Duodenal mucosa (tissue), 2 donors: Measurements from ENCODE around the gene DUSP22.
A peak's percentile ranks its signal among the peaks of the same experiment; 100 is the strongest.
"Not testable (repeated sequence)": the region's sequence is repeated elsewhere in the genome, so short reads cannot be mapped to it uniquely, and the experiment has no call there.

Source experiments
- H3K27ac ChIP-seq: one replicate; pipeline ENCODE4 v1.7.0; 2013; ENCODE audit warnings: low read depth, low read length
- H3K27me3 ChIP-seq, 2 donors: one replicate each; pipeline ENCODE4 v1.7.0; 2013; ENCODE audit warnings: low read length in 2 of 2, control low read depth in 1 of 2; ENCODE audit not compliant: insufficient read depth in 2 of 2, control insufficient read depth in 1 of 2
- H3K36me3 ChIP-seq, 2 donors: one replicate each; pipeline ENCODE4 v1.7.0; 2013; ENCODE audit warnings: low read length in 2 of 2, control low read depth in 1 of 2; ENCODE audit not compliant: insufficient read depth in 2 of 2, control insufficient read depth in 1 of 2
- H3K4me1 ChIP-seq, 2 donors: one replicate each; pipeline ENCODE4 v1.7.0; 2013; ENCODE audit warnings: low read length in 2 of 2, control low read depth in 1 of 2; ENCODE audit not compliant: insufficient read depth in 2 of 2, control insufficient read depth in 1 of 2
- H3K4me3 ChIP-seq, 2 donors: one replicate each; pipeline ENCODE4 v1.7.0; 2013; ENCODE audit warnings: low read length in 2 of 2, low read depth in 1 of 2
- H3K9ac ChIP-seq, 2 donors: one replicate each; pipeline ENCODE4 v1.7.0; 2013; ENCODE audit warnings: low read length in 2 of 2, low read depth in 1 of 2
- H3K9me3 ChIP-seq, 2 donors: one replicate each; pipeline ENCODE4 v1.7.0; 2013; ENCODE audit warnings: low read length in 2 of 2, control low read depth in 1 of 2; ENCODE audit not compliant: control insufficient read depth in 1 of 2

DUSP22 gene, protein sequence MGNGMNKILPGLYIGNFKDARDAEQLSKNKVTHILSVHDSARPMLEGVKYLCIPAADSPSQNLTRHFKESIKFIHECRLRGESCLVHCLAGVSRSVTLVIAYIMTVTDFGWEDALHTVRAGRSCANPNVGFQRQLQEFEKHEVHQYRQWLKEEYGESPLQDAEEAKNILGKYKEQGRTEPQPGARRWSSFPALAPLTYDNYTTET

DNA sequence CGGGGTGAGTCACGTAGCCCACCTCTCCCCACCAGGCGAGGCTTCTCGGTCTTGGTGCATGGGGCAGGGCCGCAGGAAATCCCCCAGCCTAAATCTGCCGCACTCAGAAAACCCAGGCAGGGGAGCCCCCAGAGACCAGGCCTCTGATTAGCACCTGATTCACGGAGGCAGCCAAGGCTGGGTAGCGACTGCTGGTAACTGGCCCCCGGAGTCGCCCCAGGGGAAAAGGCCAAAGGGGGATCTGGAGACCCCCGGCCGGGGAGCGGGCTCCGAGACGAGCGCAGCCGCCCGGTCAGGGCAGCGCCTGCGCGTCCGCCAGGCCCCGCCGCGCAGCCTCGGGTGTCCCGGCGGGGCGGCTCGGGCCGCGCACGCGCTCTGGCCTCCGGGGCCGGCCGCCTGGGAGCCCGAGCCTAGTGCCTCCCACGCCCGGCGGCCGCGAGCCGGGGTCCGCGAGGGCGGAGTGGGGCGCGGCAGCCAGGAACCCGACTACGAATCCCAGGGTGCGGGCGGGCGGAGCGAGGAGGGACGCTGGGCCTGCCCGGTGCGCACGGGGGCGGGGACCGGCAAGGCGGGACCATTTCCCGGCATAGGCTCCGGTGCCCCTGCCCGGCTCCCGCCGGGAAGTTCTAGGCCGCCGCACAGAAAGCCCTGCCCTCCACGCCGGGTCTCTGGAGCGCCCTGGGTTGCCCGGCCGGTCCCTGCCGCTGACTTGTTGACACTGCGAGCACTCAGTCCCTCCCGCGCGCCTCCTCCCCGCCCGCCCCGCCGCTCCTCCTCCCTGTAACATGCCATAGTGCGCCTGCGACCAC lies at the start of gene DUSP22:
DUSP22 (plus strand) TSS at position 791 of the 809 bp plus-strand sequence. CDS start 53 bp downstream, outside the sequence.
- Histone ChIP-seq H3K4me1 (peaks cover 29 to 32% of the 10 kb centered on the region in 2 donors), H3K9me3 (no peaks in the 10 kb centered on the region), H3K36me3 (no peaks in the 10 kb centered on the region)

DNA sequence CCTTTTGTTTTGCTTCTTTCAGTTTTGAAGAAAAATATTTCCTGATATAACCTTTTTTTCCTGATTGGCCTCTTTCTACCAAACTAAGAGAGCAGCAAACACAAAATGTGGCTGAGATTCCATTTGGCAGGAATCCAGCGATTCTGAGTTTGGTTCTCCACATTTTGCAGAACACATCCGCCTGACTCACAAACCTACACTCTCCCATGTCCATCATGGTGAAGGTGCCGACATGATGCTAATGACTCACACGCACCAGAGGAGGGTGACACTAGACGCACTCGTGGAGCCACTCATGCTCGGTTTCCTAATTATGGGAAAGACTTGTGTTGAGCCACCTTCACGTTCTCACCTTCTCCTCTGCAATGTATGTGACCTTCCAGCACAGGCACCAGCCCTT lies 45.9 kb upstream of the DUSP22 start:
- no peak overlapping the region for H3K27ac ChIP-seq
- no peaks in the 10 kb centered on the region for H3K4me1 ChIP-seq
- no peaks in the 10 kb centered on the region for H3K9me3 ChIP-seq
- no peak overlapping the region for H3K4me3 ChIP-seq
- no peaks in the 10 kb centered on the region for H3K36me3 ChIP-seq
- H3K27me3 ChIP-seq = no peaks in the 10 kb centered on the region
- no peak overlapping the region for H3K9ac ChIP-seq

More for the DNA sequence above, at the start of gene DUSP22:
- H3K27ac ChIP-seq = peak within 1 kb of the TSS; percentile 98
- H3K27me3 ChIP-seq = no peaks in the 10 kb centered on the region
- peak within 1 kb of the TSS; percentile 75 to 91 for H3K4me3 ChIP-seq
- peak within 1 kb of the TSS; percentile 87 to 93 for H3K9ac ChIP-seq

DNA sequence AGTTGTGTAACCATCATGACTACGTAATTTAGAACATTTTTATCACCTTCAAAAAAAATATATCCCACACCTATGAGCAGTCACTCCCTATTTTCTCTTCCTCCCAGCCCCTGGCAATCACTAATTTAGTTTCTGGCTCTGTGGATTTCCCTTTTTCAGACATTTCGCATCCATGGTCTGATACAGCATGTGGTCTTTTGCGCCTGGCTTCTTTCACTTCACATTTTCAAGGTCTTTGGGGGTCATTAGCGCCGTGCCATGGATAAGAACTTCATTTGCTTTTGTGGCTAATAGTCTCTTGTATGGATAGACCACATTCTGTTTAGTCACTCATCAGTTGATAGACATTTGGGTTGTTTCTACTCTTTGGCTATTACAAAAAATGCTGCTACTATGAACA lies 44.9 kb upstream of the DUSP22 start:
- Histone ChIP-seq H3K4me3 (no peak overlapping the region), H3K4me1 (no peaks in the 10 kb centered on the region), H3K27ac (no peak overlapping the region), H3K27me3 (no peaks in the 10 kb centered on the region), H3K9me3 (no peaks in the 10 kb centered on the region), H3K9ac (no peak overlapping the region), H3K36me3 (no peaks in the 10 kb centered on the region)

DNA sequence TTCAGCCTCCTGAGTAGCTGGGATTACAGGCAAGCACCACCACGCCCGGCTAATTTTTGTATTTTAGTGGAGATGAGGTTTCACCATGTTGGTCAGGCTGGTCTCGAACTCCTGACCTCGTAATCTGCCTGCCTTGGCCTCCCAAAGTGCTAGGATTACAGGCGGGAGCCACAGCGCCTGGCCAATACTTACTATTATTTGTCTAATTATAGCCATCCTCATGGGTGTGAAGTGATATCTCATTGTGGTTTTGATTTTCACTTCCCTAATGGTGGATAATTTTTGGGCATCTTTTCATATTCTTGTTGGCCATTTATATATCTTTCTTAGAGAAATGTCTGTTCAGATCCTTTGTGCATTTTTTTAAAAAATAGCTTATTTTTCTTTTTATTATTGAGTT lies 44.2 kb upstream of the DUSP22 start:
- not testable (repeated sequence) for H3K36me3 ChIP-seq, H3K4me1 ChIP-seq, H3K27me3 ChIP-seq, H3K9ac ChIP-seq, H3K27ac ChIP-seq, H3K4me3 ChIP-seq, H3K9me3 ChIP-seq

DNA sequence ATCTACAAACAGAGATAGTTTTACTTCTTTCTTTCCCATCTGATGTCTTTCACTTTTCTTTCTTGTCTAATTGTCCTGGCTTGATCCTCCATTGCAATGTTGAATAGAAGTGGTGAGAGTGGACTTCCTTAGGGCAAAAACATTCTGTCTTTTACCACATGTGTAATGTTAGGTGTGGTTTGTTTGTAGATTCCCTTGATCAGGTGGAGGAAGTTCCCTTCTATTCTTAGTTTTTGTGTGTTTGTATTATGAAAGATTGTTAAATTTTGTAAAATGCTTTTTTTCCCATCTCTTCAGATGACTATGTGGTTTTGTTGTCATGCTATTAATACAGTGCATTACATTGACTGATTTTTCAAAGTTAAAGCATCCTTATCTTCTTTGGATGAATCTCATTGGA lies 41.6 kb upstream of the DUSP22 start:
- Histone ChIP-seq H3K4me1 (no peaks in the 10 kb centered on the region), H3K9ac (no peak overlapping the region), H3K36me3 (no peaks in the 10 kb centered on the region), H3K27me3 (no peaks in the 10 kb centered on the region), H3K4me3 (no peak overlapping the region), H3K9me3 (no peaks in the 10 kb centered on the region), H3K27ac (no peak overlapping the region)

DNA sequence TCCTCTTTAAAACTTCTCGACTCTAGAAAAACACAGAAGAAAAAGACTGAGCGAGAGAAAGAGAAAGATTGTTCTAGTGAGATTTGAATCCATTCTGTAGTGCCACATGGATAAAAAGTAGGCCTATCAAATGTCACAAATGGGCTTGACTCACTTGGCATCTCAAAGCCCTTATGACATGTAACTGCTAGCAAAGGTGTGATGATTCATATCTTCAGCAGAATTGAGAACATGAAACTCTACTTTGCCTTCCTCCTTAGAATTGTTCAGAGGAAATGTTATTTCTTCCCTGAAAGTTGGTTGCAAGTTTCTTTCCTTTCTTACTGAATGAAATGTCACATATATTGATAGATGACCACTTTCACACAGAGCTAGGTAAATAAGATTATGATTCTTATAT lies 40.4 kb upstream of the DUSP22 start:
- Histone ChIP-seq H3K4me1 (no peaks in the 10 kb centered on the region), H3K27me3 (no peaks in the 10 kb centered on the region), H3K36me3 (no peaks in the 10 kb centered on the region), H3K9ac (no peak overlapping the region), H3K4me3 (no peak overlapping the region), H3K9me3 (no peaks in the 10 kb centered on the region), H3K27ac (no peak overlapping the region)

DNA sequence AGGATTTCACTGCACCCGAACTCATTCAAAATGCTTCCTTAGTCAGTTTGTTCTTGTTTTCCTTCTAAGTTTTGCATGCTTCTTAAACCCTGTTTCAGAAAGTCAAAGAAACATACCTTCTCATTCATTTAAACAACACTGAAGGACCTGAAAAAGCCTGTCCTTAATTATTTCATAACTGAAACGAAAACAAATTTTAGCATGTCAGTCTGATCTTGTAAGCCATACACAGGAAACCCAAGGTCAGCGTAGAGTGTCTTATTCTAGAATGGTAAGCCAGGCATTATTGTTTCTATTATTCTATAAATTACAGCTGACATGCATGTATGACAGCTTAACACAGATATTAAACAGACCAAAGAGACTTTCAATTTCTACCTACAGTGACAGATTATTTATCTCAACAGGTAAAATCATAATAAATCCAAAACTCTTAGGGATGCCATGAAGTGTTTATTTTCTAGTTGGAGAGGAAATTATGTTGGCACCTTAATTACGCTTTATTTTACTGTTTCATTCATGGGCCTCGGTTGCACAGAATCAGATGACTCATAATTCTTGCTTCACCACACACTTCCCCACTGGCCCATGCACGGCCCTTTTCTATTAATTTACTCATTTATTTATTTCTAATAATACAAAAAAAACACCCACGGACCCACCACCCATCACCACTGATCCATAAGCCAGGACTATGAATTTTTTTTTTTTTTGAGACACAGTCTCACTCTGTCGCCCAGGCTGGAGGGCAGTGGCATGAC lies 39.3 kb upstream of the DUSP22 start:
- Histone ChIP-seq H3K9me3 (no peaks in the 10 kb centered on the region), H3K4me3 (no peak overlapping the region), H3K27ac (no peak overlapping the region), H3K9ac (no peak overlapping the region), H3K4me1 (no peaks in the 10 kb centered on the region), H3K36me3 (no peaks in the 10 kb centered on the region), H3K27me3 (no peaks in the 10 kb centered on the region)

DNA sequence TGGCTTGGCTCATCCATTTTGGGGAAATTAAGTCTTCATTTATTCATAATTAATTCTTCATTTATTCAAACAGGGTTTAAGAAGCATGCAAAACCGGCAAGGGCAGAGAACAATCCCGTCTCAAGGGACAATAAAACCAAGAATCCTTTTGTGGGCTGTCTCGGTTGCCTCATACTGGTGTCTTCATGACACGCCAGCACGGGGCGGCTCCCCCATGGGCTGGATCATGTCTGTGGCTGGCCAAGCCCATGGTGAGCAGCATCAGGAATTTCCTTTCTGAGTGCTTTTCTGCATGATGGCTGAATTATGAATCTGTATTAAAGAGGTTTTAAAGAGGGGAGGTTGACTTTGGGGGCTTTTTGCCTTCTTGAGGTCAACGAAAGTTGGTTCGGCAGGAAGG lies 38.3 kb upstream of the DUSP22 start:
- no peaks in the 10 kb centered on the region for H3K27me3 ChIP-seq
- H3K9me3 ChIP-seq = peaks cover 0 to under 1% of the 10 kb centered on the region in 2 donors
- H3K27ac ChIP-seq = no peak overlapping the region
- H3K4me1 ChIP-seq = no peaks in the 10 kb centered on the region
- no peaks in the 10 kb centered on the region for H3K36me3 ChIP-seq
- no peak overlapping the region for H3K4me3 ChIP-seq
- H3K9ac ChIP-seq = no peak overlapping the region

DNA sequence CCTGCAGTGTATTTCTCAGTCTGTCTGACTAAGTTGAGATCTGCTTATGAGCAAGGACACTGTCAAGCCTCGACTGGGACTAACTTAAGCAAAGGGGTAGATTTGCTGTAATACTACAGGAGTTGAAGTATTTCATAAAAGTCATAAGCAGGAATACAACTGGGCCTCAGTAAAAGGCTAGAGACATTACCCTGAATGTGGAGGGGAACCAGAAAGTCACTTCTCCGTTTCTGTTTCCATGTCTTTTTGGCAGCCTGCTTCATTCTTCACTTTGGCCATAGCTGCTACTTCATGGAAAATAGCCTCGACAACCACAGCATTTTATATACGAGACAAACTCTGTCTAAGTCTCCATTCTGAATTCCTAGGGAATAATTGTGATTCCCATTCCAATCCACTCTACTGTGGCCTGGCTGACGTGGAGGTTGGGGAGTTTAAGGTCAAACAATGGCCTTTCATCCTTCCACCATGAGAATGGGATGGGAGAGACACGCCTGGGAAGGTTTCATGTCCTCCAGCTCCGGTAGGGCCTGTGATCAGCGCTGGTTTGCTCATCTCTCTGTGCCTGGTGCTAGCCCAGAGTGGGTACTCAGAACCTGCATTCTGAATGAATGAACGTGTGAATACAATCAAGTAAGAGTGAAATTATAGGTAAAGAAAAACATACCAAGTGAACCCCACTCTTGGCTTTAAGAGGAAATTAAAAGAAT lies 37.1 kb upstream of the DUSP22 start:
- Histone ChIP-seq H3K4me3 (no peak overlapping the region), H3K9ac (no peak overlapping the region), H3K4me1 (no peaks in the 10 kb centered on the region), H3K27ac (no peak overlapping the region), H3K27me3 (no peaks in the 10 kb centered on the region), H3K9me3 (peaks cover 0 to 2% of the 10 kb centered on the region in 2 donors), H3K36me3 (no peaks in the 10 kb centered on the region)

DNA sequence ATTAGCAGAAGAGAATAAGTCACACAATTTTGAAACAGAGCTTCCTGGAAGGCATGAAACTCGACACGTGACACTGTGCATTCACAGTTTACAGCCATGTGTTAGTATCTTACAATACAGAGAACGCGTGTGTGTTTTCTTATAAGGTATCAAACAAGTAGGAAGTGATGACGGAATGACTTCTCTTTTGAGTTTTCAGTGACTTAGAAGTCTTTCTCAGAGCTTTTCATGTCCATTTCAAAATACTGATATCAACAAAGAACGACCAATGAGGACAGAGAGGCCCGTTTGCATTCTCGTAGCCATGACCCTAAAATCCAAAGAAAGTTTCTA lies 36.6 kb upstream of the DUSP22 start:
- no peak overlapping the region for H3K27ac ChIP-seq
- H3K27me3 ChIP-seq = no peaks in the 10 kb centered on the region
- no peaks in the 10 kb centered on the region for H3K4me1 ChIP-seq
- no peak overlapping the region for H3K9ac ChIP-seq
- no peak overlapping the region for H3K4me3 ChIP-seq
- H3K9me3 ChIP-seq = peaks cover 0 to 2% of the 10 kb centered on the region in 2 donors
- no peaks in the 10 kb centered on the region for H3K36me3 ChIP-seq
